HepG2 (cell line): ENCODE results near the gene NBR1. TPM values are rescaled to one million over a fixed set of nuclear protein-coding genes. Genes with fewer than 3 reads are reported as not detected.
A peak's percentile ranks its signal among the peaks of the same experiment; 100 is the strongest.

Experiments used
- ADNP ChIP-seq: sonication (generic); formaldehyde crosslinking; IDR thresholded peaks from 2 replicates; pipeline ENCODE4 v1.4.0; 2020; ENCODE audit warnings: missing genetic modification reagents
- DDIT3 ChIP-seq: sonication (generic); formaldehyde crosslinking; IDR thresholded peaks from 2 replicates; pipeline ENCODE4 v1.4.0; 2020; ENCODE audit warnings: mild to moderate bottlenecking, missing genetic modification reagents
- ELF1 ChIP-seq: sonication (generic); formaldehyde crosslinking; IDR thresholded peaks from 2 replicates; pipeline ENCODE4 v1.4.0; 2020; ENCODE audit warnings: missing genetic modification reagents
- FOXC1 ChIP-seq: sonication (generic); formaldehyde crosslinking; IDR thresholded peaks from 2 replicates; pipeline ENCODE4 v1.8.0; 2022; ENCODE audit warnings: mild to moderate bottlenecking, missing genetic modification reagents, borderline replicate concordance
- IKZF4 ChIP-seq: sonication (generic); formaldehyde crosslinking; IDR thresholded peaks from 2 replicates; pipeline ENCODE4 v1.5.1; 2020; ENCODE audit warnings: borderline replicate concordance, mild to moderate bottlenecking, low read depth, missing genetic modification reagents; ENCODE audit errors: not compliant biosample characterization
- KLF12 ChIP-seq: sonication (generic); formaldehyde crosslinking; IDR thresholded peaks from 2 replicates; pipeline ENCODE4 v1.4.0; 2020; ENCODE audit warnings: missing genetic modification reagents, borderline replicate concordance
- MBNL3 ChIP-seq: fragments of 250-450 bp; sonication (Bioruptor Pico); conservative IDR thresholded peaks from 2 replicates; pipeline ENCODE4 v1.8.0; 2022; ENCODE audit warnings: mild to moderate bottlenecking, inconsistent platforms
- PBX3 ChIP-seq: sonication (generic); formaldehyde crosslinking; IDR thresholded peaks from 2 replicates; pipeline ENCODE4 v1.8.1; 2023; ENCODE audit warnings: missing genetic modification reagents, inconsistent platforms, borderline replicate concordance
- PHF20 ChIP-seq: sonication (generic); formaldehyde crosslinking; IDR thresholded peaks from 2 replicates; pipeline ENCODE4 v1.5.0; 2020; ENCODE audit warnings: mild to moderate bottlenecking, missing genetic modification reagents
- SYNCRIP ChIP-seq: fragments of 200-400 bp; formaldehyde crosslinking; IDR thresholded peaks from 2 replicates; pipeline ENCODE4 v1.6.1; 2018; ENCODE audit warnings: mild to moderate bottlenecking, low read depth, low read length; ENCODE audit not compliant: insufficient read depth
- ZFY ChIP-seq: sonication (generic); formaldehyde crosslinking; IDR thresholded peaks from 2 replicates; pipeline ENCODE4 v1.4.0; 2020; ENCODE audit warnings: missing genetic modification reagents
- ZNF230 ChIP-seq: sonication (generic); formaldehyde crosslinking; IDR thresholded peaks from 2 replicates; pipeline ENCODE4 v1.4.0; 2020; ENCODE audit warnings: mild to moderate bottlenecking, missing genetic modification reagents
- ZNF33B ChIP-seq: sonication (generic); formaldehyde crosslinking; IDR thresholded peaks from 2 replicates; pipeline ENCODE4 v1.5.1; 2020; ENCODE audit warnings: mild to moderate bottlenecking, missing genetic modification reagents
- ZNF431 ChIP-seq: sonication (generic); formaldehyde crosslinking; IDR thresholded peaks from 2 replicates; pipeline ENCODE4 v1.9.0; 2022; ENCODE audit warnings: missing genetic modification reagents, low read depth, mild to moderate bottlenecking, borderline replicate concordance
- ZNF556 ChIP-seq: sonication (generic); formaldehyde crosslinking; IDR thresholded peaks from 2 replicates; pipeline ENCODE4 v1.4.0; 2020; ENCODE audit warnings: mild to moderate bottlenecking, missing genetic modification reagents, borderline replicate concordance
- polyA plus RNA-seq, 8 experiments: library from polyadenylated mRNA; depleted of rRNA in 3 of 8; stranded (reverse) in 7 of 8; unstranded in 1 of 8; fragments of >200 nt; fragmentation: Illumina TruSeq in 4 of 8; extraction: Trizol in 4 of 8; gene quantifications; 2 replicates each; pipeline versions ENCODE4 v1.2.1 to v1.2.3, GENCODE V29; 2011 to 2016; ENCODE audit warnings: low read depth in 4 of 8, missing spikeins in 1 of 8, mixed read lengths in 1 of 8; ENCODE audit not compliant: insufficient read depth in 1 of 8
- total RNA-seq, 5 experiments: library from RNA; depleted of rRNA; stranded (reverse); fragments of >200 nt; fragmentation: Illumina TruSeq; extraction: Trizol; gene quantifications; 2 replicates each; pipeline ENCODE4 v1.2.3, GENCODE V29; 2016; ENCODE audit warnings: low read depth in 1 of 5
- TF ChIP-seq, protein P1 (sequence below): sonication (generic); formaldehyde crosslinking; IDR thresholded peaks from 2 replicates; pipeline ENCODE4 v1.4.0; 2020; ENCODE audit warnings: missing genetic modification reagents, borderline replicate concordance
- TF ChIP-seq, protein P2 (sequence below): IDR thresholded peaks from 2 replicates; pipeline ENCODE4 v1.6.1; 2012; ENCODE audit warnings: low read length, improper control_type of control experiment
- TF ChIP-seq, protein P3 (sequence below): sonication (generic); formaldehyde crosslinking; IDR thresholded peaks from 2 replicates; pipeline ENCODE4 v1.9.0; 2022; ENCODE audit warnings: missing genetic modification reagents, mild to moderate bottlenecking, borderline replicate concordance

The NBR1 gene
- total and polyA plus RNA-seq, 2 of the 13 experiments (the other 11 are each of a cell fraction or from before 2014, with no cell fraction given): 51.7 to 121 TPM

DNA sequence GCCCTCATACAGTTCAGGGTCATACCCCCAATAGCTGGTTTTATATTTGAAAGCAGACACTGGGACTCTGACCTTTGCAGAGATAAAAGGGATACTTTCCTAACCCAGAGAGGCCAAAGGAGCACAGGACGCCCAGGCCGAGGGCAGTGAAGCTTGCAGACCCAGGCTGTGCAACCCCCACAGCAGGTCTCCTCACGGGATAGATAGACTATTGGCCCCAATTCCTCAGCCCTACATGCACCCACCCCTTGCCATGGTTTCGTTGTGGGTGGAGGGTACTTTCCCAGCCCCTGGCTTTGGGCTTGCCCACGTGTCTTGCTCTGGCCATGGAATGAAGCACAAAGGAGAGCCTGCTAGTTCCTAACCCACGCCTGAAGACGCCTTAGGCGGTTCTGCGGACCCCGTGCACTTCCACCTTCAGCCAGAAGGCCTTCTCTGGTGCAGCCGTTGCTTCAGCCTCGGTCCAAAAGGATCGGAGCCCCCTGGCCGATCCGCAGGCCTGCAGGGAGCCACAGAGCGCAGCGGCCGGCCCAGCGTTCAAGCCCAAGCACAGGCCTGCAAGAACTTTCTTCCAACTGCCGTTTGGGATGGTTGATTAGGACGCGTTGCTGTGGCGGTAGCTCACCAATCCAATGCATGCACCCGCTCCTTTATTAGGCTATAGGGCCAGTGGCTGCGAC lies 36.1 kb upstream of the NBR1 start (continued):
- TF ChIP-seq, protein P1, sequence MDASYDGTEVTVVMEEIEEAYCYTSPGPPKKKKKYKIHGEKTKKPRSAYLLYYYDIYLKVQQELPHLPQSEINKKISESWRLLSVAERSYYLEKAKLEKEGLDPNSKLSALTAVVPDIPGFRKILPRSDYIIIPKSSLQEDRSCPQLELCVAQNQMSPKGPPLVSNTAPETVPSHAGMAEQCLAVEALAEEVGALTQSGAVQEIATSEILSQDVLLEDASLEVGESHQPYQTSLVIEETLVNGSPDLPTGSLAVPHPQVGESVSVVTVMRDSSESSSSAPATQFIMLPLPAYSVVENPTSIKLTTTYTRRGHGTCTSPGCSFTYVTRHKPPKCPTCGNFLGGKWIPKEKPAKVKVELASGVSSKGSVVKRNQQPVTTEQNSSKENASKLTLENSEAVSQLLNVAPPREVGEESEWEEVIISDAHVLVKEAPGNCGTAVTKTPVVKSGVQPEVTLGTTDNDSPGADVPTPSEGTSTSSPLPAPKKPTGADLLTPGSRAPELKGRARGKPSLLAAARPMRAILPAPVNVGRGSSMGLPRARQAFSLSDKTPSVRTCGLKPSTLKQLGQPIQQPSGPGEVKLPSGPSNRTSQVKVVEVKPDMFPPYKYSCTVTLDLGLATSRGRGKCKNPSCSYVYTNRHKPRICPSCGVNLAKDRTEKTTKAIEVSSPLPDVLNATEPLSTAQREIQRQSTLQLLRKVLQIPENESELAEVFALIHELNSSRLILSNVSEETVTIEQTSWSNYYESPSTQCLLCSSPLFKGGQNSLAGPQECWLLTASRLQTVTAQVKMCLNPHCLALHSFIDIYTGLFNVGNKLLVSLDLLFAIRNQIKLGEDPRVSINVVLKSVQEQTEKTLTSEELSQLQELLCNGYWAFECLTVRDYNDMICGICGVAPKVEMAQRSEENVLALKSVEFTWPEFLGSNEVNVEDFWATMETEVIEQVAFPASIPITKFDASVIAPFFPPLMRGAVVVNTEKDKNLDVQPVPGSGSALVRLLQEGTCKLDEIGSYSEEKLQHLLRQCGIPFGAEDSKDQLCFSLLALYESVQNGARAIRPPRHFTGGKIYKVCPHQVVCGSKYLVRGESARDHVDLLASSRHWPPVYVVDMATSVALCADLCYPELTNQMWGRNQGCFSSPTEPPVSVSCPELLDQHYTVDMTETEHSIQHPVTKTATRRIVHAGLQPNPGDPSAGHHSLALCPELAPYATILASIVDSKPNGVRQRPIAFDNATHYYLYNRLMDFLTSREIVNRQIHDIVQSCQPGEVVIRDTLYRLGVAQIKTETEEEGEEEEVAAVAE (CRISPR knock-in tag): no peak
- TF ChIP-seq, protein P2, sequence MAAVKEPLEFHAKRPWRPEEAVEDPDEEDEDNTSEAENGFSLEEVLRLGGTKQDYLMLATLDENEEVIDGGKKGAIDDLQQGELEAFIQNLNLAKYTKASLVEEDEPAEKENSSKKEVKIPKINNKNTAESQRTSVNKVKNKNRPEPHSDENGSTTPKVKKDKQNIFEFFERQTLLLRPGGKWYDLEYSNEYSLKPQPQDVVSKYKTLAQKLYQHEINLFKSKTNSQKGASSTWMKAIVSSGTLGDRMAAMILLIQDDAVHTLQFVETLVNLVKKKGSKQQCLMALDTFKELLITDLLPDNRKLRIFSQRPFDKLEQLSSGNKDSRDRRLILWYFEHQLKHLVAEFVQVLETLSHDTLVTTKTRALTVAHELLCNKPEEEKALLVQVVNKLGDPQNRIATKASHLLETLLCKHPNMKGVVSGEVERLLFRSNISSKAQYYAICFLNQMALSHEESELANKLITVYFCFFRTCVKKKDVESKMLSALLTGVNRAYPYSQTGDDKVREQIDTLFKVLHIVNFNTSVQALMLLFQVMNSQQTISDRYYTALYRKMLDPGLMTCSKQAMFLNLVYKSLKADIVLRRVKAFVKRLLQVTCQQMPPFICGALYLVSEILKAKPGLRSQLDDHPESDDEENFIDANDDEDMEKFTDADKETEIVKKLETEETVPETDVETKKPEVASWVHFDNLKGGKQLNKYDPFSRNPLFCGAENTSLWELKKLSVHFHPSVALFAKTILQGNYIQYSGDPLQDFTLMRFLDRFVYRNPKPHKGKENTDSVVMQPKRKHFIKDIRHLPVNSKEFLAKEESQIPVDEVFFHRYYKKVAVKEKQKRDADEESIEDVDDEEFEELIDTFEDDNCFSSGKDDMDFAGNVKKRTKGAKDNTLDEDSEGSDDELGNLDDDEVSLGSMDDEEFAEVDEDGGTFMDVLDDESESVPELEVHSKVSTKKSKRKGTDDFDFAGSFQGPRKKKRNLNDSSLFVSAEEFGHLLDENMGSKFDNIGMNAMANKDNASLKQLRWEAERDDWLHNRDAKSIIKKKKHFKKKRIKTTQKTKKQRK: no peak
- TF ChIP-seq ZNF230 (CRISPR knock-in tag): peak; percentile 39; the same call in 1 of the 2 replicates
- TF ChIP-seq FOXC1 (CRISPR knock-in tag): no peak
- TF ChIP-seq ELF1: no peak; the same call in 1 of the 2 replicates
- TF ChIP-seq MBNL3 (CRISPR knock-in tag): no peak
- TF ChIP-seq PHF20: no peak
- TF ChIP-seq ZNF33B (CRISPR knock-in tag): no peak
- no peak for TF ChIP-seq ADNP (CRISPR knock-in tag)
- TF ChIP-seq IKZF4: peak; percentile 40
- no peak for TF ChIP-seq ZNF556 (CRISPR knock-in tag)
- peak; percentile 71 for TF ChIP-seq ZFY (CRISPR knock-in tag)
- no peak for TF ChIP-seq PBX3 (CRISPR knock-in tag)
- TF ChIP-seq SYNCRIP: no peak
- TF ChIP-seq KLF12 (CRISPR knock-in tag): no peak
- TF ChIP-seq ZNF431 (CRISPR knock-in tag): no peak
- TF ChIP-seq, protein P3, sequence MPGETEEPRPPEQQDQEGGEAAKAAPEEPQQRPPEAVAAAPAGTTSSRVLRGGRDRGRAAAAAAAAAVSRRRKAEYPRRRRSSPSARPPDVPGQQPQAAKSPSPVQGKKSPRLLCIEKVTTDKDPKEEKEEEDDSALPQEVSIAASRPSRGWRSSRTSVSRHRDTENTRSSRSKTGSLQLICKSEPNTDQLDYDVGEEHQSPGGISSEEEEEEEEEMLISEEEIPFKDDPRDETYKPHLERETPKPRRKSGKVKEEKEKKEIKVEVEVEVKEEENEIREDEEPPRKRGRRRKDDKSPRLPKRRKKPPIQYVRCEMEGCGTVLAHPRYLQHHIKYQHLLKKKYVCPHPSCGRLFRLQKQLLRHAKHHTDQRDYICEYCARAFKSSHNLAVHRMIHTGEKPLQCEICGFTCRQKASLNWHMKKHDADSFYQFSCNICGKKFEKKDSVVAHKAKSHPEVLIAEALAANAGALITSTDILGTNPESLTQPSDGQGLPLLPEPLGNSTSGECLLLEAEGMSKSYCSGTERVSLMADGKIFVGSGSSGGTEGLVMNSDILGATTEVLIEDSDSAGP (CRISPR knock-in tag): peak; percentile 50; the same call in 1 of the 2 replicates
- TF ChIP-seq DDIT3 (CRISPR knock-in tag): no peak
